Gastrocnemius medialis (tissue), 4 donors: ENCODE measurements around the gene FBXW7. TPM values are rescaled to one million over a fixed set of nuclear protein-coding genes. Genes with fewer than 3 reads are reported as not detected.

ENCODE experiments used
- ATAC-seq, 2 donors: fragments of 150-250 bp; one replicate each; pipeline ENCODE4 v1.9.1; 2016
- DNase-seq, 2 donors: peaks; one replicate each; pipeline ENCODE4 v3.0.0-alpha.2; 2019
- H3K27ac ChIP-seq, 4 donors: fragments of 200-600 bp; sonication (generic); 1 replicate in 1 of 4; 2 replicates in 3 of 4; pipeline ENCODE4 v1.5.1; 2016 to 2018; ENCODE audit warnings: mild to moderate bottlenecking in 2 of 4, moderate library complexity in 1 of 4
- H3K27me3 ChIP-seq, 3 donors: fragments of 200-600 bp; sonication (generic) in 2 of 3; 1 replicate in 1 of 3; 2 replicates in 2 of 3; pipeline versions ENCODE4 v1.5.1 to v1.6.0; 2016 to 2019; ENCODE audit warnings: mild to moderate bottlenecking in 1 of 3, moderate library complexity in 1 of 3
- H3K36me3 ChIP-seq, 2 donors: fragments of 200-600 bp; sonication (generic) in 1 of 2; one replicate each; pipeline ENCODE4 v1.5.1; 2017 to 2018
- H3K4me1 ChIP-seq, 2 donors: fragments of 200-600 bp; sonication (generic) in 1 of 2; one replicate each; pipeline ENCODE4 v1.5.1; 2016 to 2017; ENCODE audit warnings: mild to moderate bottlenecking in 2 of 2
- H3K4me3 ChIP-seq, 4 donors: fragments of 200-600 bp; sonication (generic) in 3 of 4; 1 replicate in 1 of 4; 2 replicates in 3 of 4; pipeline ENCODE4 v1.5.1; 2016 to 2019; ENCODE audit warnings: mild to moderate bottlenecking in 2 of 4
- H3K9me3 ChIP-seq, 3 donors: fragments of 200-600 bp; sonication (generic) in 2 of 3; 1 replicate in 1 of 3; 2 replicates in 2 of 3; pipeline ENCODE4 v1.5.1; 2016 to 2019
- CTCF ChIP-seq, 5 experiments: fragments of 450-650 bp in 3 of 5; fragments of 200-600 bp in 2 of 5; sonication (generic) in 2 of 5; IDR thresholded peaks in 4 of 5; conservative IDR thresholded peaks in 1 of 5; 1 replicate in 4 of 5; 2 replicates in 1 of 5; pipeline ENCODE4 v1.5.1; 2016 to 2019; ENCODE audit warnings: antibody characterized with exemption in 5 of 5, mild to moderate bottlenecking in 3 of 5, moderate library complexity in 3 of 5
- POLR2A ChIP-seq, 2 donors: fragments of 450-650 bp; IDR thresholded peaks; one replicate each; pipeline ENCODE4 v1.6.1; 2017; ENCODE audit warnings: antibody characterized with exemption in 2 of 2, mild to moderate bottlenecking in 2 of 2, moderate library complexity in 2 of 2
- in situ Hi-C, 4 donors: fragments of 200-750 bp; cut with MboI; loops; one replicate each; pipeline versions ENCODE4 v1.15.0 to v1.8.0; 2017; ENCODE audit warnings: low sequenced_read_pairs in 4 of 4
- intact Hi-C: fragments of 100-400 bp; cut with DNase I; formaldehyde crosslinking; loops from one replicate; pipeline ENCODE4 v1.15.1; 2023; ENCODE audit warnings: low total_unique reads
- total RNA-seq, 4 donors: library from RNA; depleted of rRNA; stranded (reverse); fragments of >200 nt; gene quantifications; one replicate each; pipeline versions ENCODE4 v1.1.0 to v1.2.3, GENCODE V29; 2016

The FBXW7 gene
- total RNA-seq = 10 to 100 TPM; 23.5 to 40.8 (median 28.8) TPM

GRCh38 chr4:152535903-152536544 is at the start of gene FBXW7:
Gene FBXW7 (minus strand): TSS chr4:152536092. CDS start chr4:152411803, 124,289 bp downstream.
- peaks cover 40 to 53% of the 10 kb centered on the region in 2 donors for H3K4me1 ChIP-seq
- H3K36me3 ChIP-seq = peaks cover 0 to 10% of the 10 kb centered on the region in 2 donors
- no peaks in the 10 kb centered on the region for H3K27me3 ChIP-seq
- in situ Hi-C loops = no loop called here
- H3K4me3 ChIP-seq = peak within 1 kb of the TSS; percentile 80 to 99 (median 96)
- intact Hi-C loops = loop anchor here (1.0 to 10.0 kb wide), 4 partner anchors 151 to 775 kb away; partner anchors contain the start of genes ARFIP1, GATB and TIGD4
- peak; percentile 95 to 96 for ATAC-seq
- peak within 1 kb of the TSS; percentile 84 to 95 (median 92) for H3K27ac ChIP-seq
- TF ChIP-seq POLR2A (IDR thresholded peaks at IDR 0.05) (peak; percentile 80 to 87), CTCF (IDR thresholded peaks at IDR 0.05 in 4 of 5, conservative IDR thresholded peaks at IDR 0.05 in 1 of 5) (no peak)
- no peaks in the 10 kb centered on the region for H3K9me3 ChIP-seq
- DNase-seq = peak; percentile 96 to 98

- no peak for DNase-seq
- Histone ChIP-seq H3K4me1 (peaks cover 0 to 3% of the 10 kb centered on the region in 2 donors), H3K4me3 (no peak overlapping the region), H3K27me3 (no peaks in the 10 kb centered on the region), H3K9me3 (no peaks in the 10 kb centered on the region), H3K27ac (no peak overlapping the region), H3K36me3 (no peaks in the 10 kb centered on the region)
- intact Hi-C loops = no loop called here
- in situ Hi-C loops = no loop called here
- no peak for ATAC-seq
- TF ChIP-seq POLR2A (IDR thresholded peaks at IDR 0.05) = no peak
- TF ChIP-seq CTCF (IDR thresholded peaks at IDR 0.05 in 4 of 5, conservative IDR thresholded peaks at IDR 0.05 in 1 of 5) = no peak
These were observed 49.1 kb upstream of the FBXW7 start for GRCh38 chr4:152585023-152585441.

- in situ Hi-C loops = no loop called here
- Histone ChIP-seq H3K27me3 (no peaks in the 10 kb centered on the region), H3K4me3 (no peak overlapping the region), H3K4me1 (no peaks in the 10 kb centered on the region), H3K27ac (no peak overlapping the region), H3K9me3 (no peaks in the 10 kb centered on the region), H3K36me3 (no peaks in the 10 kb centered on the region)
- ATAC-seq (no peak), DNase-seq (no peak)
- no peak for TF ChIP-seq CTCF (IDR thresholded peaks at IDR 0.05 in 4 of 5, conservative IDR thresholded peaks at IDR 0.05 in 1 of 5)
- no peak for TF ChIP-seq POLR2A (IDR thresholded peaks at IDR 0.05)
- intact Hi-C loops = no loop called here
These were observed 45.8 kb upstream of the FBXW7 start for GRCh38 chr4:152581536-152582160.

DNA sequence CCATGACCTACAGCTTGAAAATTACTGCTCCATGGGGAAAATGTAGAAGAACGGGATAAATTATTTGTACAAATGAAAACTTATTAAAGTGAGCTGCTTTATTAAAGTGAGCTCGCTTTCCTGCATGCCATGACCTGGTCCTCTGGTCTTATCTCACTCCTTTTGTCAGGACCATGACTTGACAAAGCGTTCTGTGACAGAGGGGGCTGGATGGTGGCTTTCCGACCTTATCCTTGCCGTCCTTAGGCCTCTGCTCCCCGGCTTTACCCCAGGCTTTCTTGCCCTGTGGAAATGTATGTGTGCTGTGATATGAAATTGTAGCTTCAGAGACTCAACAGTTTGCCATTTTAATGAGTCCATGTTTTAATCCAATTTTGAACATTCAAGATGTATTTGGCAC is 44.0 kb upstream of the FBXW7 start:
- H3K9me3 ChIP-seq = no peaks in the 10 kb centered on the region
- in situ Hi-C loops = no loop called here
- ATAC-seq = no peak
- H3K36me3 ChIP-seq = no peaks in the 10 kb centered on the region
- no peak overlapping the region for H3K4me3 ChIP-seq
- H3K4me1 ChIP-seq = no peaks in the 10 kb centered on the region
- H3K27me3 ChIP-seq = no peaks in the 10 kb centered on the region
- intact Hi-C loops = no loop called here
- DNase-seq = no peak
- TF ChIP-seq POLR2A (IDR thresholded peaks at IDR 0.05) = no peak
- no peak for TF ChIP-seq CTCF (IDR thresholded peaks at IDR 0.05 in 4 of 5, conservative IDR thresholded peaks at IDR 0.05 in 1 of 5)
- no peak overlapping the region for H3K27ac ChIP-seq
